GM23248 (cell line): ENCODE measurements around the gene EID2B. TPM values are rescaled to one million over a fixed set of nuclear protein-coding genes. Genes with fewer than 3 reads are reported as not detected.

ENCODE experiments used
- DNase-seq: peaks from one replicate; pipeline ENCODE4 v3.0.0-alpha.2; 2015
- H2AFZ ChIP-seq: fragments of 200-600 bp; sonication (generic); 2 replicates; pipeline ENCODE4 v1.6.1; 2016; ENCODE audit warnings: antibody characterized with exemption
- H3F3A ChIP-seq: fragments of 200-600 bp; sonication (generic); 2 replicates; pipeline ENCODE4 v1.6.1; 2016; ENCODE audit warnings: mild to moderate bottlenecking, antibody characterized with exemption, mixed run types; ENCODE audit not compliant: insufficient read depth
- H3K27ac ChIP-seq: fragments of 200-600 bp; sonication (generic); 2 replicates; pipeline ENCODE4 v1.5.1; 2016; ENCODE audit warnings: mild to moderate bottlenecking
- H3K27me3 ChIP-seq: fragments of 200-600 bp; sonication (generic); replicated peaks from 2 replicates; pipeline ENCODE4 v1.6.1; 2016; ENCODE audit warnings: mild to moderate bottlenecking; ENCODE audit not compliant: insufficient read depth
- H3K36me3 ChIP-seq: fragments of 200-600 bp; sonication (generic); 2 replicates; pipeline ENCODE4 v1.6.1; 2016; ENCODE audit warnings: low read depth, mild to moderate bottlenecking
- H3K4me1 ChIP-seq: fragments of 200-600 bp; sonication (generic); 2 replicates; pipeline ENCODE4 v1.6.1; 2016; ENCODE audit warnings: mild to moderate bottlenecking; ENCODE audit not compliant: insufficient read depth
- H3K4me2 ChIP-seq: fragments of 200-600 bp; sonication (generic); one replicate; pipeline ENCODE4 v1.6.1; 2016; ENCODE audit warnings: mild to moderate bottlenecking; ENCODE audit not compliant: unreplicated experiment
- H3K4me3 ChIP-seq: fragments of 200-600 bp; sonication (generic); 2 replicates; pipeline ENCODE4 v1.5.1; 2016; ENCODE audit warnings: mild to moderate bottlenecking
- H3K79me2 ChIP-seq: fragments of 200-600 bp; sonication (generic); 2 replicates; pipeline ENCODE4 v1.6.1; 2016; ENCODE audit warnings: mild to moderate bottlenecking; ENCODE audit not compliant: insufficient read depth
- H3K9ac ChIP-seq: fragments of 200-600 bp; sonication (generic); 2 replicates; pipeline ENCODE4 v1.6.1; 2016; ENCODE audit warnings: mild to moderate bottlenecking
- H3K9me2 ChIP-seq: fragments of 200-600 bp; sonication (generic); 2 replicates; pipeline ENCODE4 v1.6.1; 2016; ENCODE audit warnings: mixed run types, mild to moderate bottlenecking, moderate library complexity; ENCODE audit not compliant: insufficient read depth
- H3K9me3 ChIP-seq: fragments of 200-600 bp; sonication (generic); one replicate; pipeline ENCODE4 v1.6.1; 2017; ENCODE audit warnings: low read depth
- H4K20me1 ChIP-seq: fragments of 200-600 bp; sonication (generic); 2 replicates; pipeline ENCODE4 v1.6.0; 2016; ENCODE audit not compliant: insufficient read depth
- EZH2 ChIP-seq: fragments of 200-600 bp; sonication (generic); IDR thresholded peaks from 2 replicates; pipeline ENCODE4 v1.6.1; 2018; ENCODE audit warnings: antibody characterized with exemption, mild to moderate bottlenecking; ENCODE audit not compliant: insufficient read depth, poor library complexity, severe bottlenecking
- EZH2phosphoT487 ChIP-seq: fragments of 200-600 bp; sonication (generic); IDR thresholded peaks from 2 replicates; pipeline ENCODE4 v1.6.1; 2018; ENCODE audit warnings: antibody characterized with exemption, moderate library complexity, mild to moderate bottlenecking, low read depth; ENCODE audit not compliant: insufficient read depth
- WGBS, 2 experiments: methylation state at CpG; one replicate each; pipeline ENCODE4 v1.1.6; 2015 to 2017; ENCODE audit warnings: low lambda C conversion rate in 2 of 2, low coverage in 1 of 2; ENCODE audit errors: missing lambda C conversion rate in 2 of 2; 5-methylcytosine and 5-hydroxymethylcytosine counted together
- in situ Hi-C: fragments of 300-500 bp; cut with MboI; formaldehyde crosslinking; loops from 2 replicates; pipeline ENCODE4 v1.15.0; 2020
- polyA plus RNA-seq: library from polyadenylated mRNA; unstranded; fragments of >200 nt; fragmentation: Nextera tagmentation; extraction: Ambion mirVana; gene quantifications from 2 replicates; pipeline ENCODE4 v1.2.1, GENCODE V29; 2016
- total RNA-seq: library from RNA; depleted of rRNA; stranded (reverse); fragments of >200 nt; shearing (Covaris generic); gene quantifications from 2 replicates; pipeline ENCODE4 v1.2.3, GENCODE V29; 2014

The EID2B gene
- total and polyA plus RNA-seq, 2 experiments from 2014 or later, result 3.2 to 3.4 TPM

DNA sequence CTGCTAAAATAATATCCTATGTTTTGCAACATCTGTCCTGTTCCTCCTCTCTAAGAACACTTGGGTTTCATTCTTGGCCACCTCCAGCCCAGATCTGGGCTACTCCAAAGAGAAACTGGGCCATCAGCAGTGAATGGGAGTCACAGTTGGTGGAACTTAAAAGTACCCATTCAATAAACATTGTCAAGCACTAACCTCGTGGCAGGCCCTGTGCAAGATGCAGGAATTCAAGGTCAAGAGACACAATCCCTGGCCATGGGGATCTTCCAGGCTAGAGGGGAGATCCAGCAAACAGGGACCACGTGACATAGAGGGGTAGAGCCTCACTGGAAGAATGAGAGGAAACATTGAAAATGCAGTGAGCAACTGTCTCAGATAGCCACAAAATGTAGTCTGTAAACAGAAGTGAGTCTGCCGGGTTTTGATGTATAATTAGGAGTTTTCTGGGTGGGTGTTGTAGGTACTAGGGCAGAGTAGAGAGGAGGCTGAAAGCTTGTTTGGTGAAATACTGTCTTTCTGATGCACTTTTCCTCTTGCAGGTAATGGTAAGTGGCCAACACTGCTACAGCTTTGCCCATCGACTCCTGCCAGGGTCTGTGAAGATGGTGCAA is 22.2 kb upstream of the EID2B start:
- no peaks in the 10 kb centered on the region for H3K4me1 ChIP-seq
- in situ Hi-C loops, result no loop called here
- no peaks in the 10 kb centered on the region for H4K20me1 ChIP-seq
- no peak overlapping the region for H2AFZ ChIP-seq
- no peak for DNase-seq
- H3K4me3 ChIP-seq, result no peak overlapping the region
- WGBS, 2 experiments, result 11 to 16% methylated on average over 4 of the region's 4 CpGs
- no peaks in the 10 kb centered on the region for H3K9me2 ChIP-seq
- H3K9me3 ChIP-seq, result no peaks in the 10 kb centered on the region
- H3K79me2 ChIP-seq, result no peaks in the 10 kb centered on the region
- TF ChIP-seq EZH2phosphoT487, result no peak
- no peak for TF ChIP-seq EZH2
- no peak overlapping the region for H3K9ac ChIP-seq
- H3K27ac ChIP-seq, result no peak overlapping the region
- no peaks in the 10 kb centered on the region for H3K36me3 ChIP-seq
- peaks cover 21% of the 10 kb centered on the region for H3K27me3 ChIP-seq
- no peak overlapping the region for H3K4me2 ChIP-seq
- no peaks in the 10 kb centered on the region for H3F3A ChIP-seq

DNA sequence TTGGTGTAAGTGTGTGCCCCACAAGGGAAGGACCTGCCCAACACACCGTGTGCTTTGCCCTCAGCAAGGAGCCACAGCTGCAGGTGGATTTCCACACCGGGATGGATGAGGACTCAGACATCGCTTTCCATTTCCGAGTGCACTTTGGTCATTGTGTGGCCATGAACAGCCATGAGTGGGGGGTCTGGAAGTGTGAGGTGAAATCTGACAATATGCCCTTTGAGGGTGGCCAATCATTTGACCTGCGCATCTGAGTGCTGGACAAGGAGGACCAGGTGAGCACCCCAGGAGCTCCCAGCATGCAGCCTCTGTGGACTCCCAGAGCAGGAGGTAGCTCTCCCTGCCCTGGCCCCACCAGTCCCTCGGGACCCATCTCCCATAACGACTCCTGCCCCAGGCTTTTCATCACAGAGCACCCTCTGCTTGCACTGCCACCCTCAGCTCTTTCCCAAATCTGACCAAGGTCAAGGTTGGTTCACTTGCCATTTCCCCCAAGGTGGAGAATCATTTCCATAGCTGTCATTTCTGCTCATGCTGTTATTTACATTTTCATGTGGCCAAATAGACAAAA is 20.5 kb upstream of the EID2B start:
- H3K4me3 ChIP-seq, result no peak overlapping the region
- H3K27ac ChIP-seq, result no peak overlapping the region
- H3K9me2 ChIP-seq, result no peaks in the 10 kb centered on the region
- in situ Hi-C loops, result no loop called here
- no peak overlapping the region for H3K9ac ChIP-seq
- no peaks in the 10 kb centered on the region for H3K4me1 ChIP-seq
- peaks cover 21% of the 10 kb centered on the region for H3K27me3 ChIP-seq
- H2AFZ ChIP-seq, result no peak overlapping the region
- H3K4me2 ChIP-seq, result no peak overlapping the region
- WGBS, 2 experiments, result 28 to 34% methylated on average over 7 of the region's 7 CpGs
- DNase-seq, result no peak
- no peaks in the 10 kb centered on the region for H4K20me1 ChIP-seq
- no peaks in the 10 kb centered on the region for H3K9me3 ChIP-seq
- no peaks in the 10 kb centered on the region for H3K36me3 ChIP-seq
- no peak for TF ChIP-seq EZH2phosphoT487
- TF ChIP-seq EZH2, result no peak
- no peaks in the 10 kb centered on the region for H3F3A ChIP-seq
- no peaks in the 10 kb centered on the region for H3K79me2 ChIP-seq

DNA sequence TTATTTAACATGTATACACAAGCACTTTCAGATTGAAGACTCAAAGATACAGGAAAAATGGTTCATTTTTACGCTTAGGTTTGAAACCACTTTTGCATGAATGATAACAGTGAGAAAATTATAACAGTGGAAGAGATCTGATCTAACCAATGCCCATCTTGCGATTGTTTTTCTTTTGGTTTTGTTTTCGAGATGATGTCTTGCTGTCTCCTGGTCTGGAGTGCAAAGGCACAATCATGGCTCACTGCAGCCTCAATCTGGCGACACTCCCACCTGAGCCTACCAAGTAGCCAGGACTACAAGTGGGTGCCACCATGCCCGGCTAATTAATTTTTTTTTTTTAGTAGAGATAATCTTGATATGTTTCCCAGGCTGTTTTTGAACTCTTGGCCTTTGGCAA is 17.5 kb upstream of the EID2B start:
- in situ Hi-C loops, result no loop called here
- TF ChIP-seq EZH2phosphoT487 (no peak), EZH2 (no peak)
- Histone ChIP-seq H3K4me2 (no peak overlapping the region), H3K27ac (no peak overlapping the region), H3K9me2 (no peaks in the 10 kb centered on the region), H3K9ac (no peak overlapping the region), H4K20me1 (no peaks in the 10 kb centered on the region), H3K9me3 (no peaks in the 10 kb centered on the region), H2AFZ (no peak overlapping the region), H3F3A (no peaks in the 10 kb centered on the region), H3K36me3 (no peaks in the 10 kb centered on the region), H3K79me2 (no peaks in the 10 kb centered on the region), H3K4me3 (no peak overlapping the region), H3K4me1 (no peaks in the 10 kb centered on the region), H3K27me3 (peaks cover 27% of the 10 kb centered on the region)
- WGBS, 2 experiments, result 57 to 60% methylated on average over 5 of the region's 5 CpGs
- no peak for DNase-seq

DNA sequence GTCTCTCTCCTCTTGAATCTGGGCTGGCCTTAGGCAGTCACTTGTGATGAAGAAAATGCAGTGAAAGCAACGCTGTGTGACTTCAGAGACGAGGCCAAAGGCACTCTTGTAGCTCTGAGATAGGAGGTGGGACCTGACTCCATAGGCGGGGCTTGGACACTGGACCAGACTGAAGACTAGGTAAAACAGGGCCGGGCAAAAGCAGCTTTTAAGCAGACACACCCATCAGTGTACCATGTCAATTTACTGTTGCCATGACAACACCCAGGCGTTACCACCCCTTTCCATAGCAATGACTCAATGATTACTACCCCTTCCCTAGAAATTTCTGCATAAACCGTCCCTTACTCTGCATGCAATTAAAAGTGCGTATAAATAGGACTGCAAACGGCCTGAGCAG is 13.9 kb upstream of the EID2B start:
- WGBS, 2 experiments, result 22 to 31% methylated on average over 8 of the region's 8 CpGs
- Histone ChIP-seq H3F3A (no peaks in the 10 kb centered on the region), H3K9me3 (no peaks in the 10 kb centered on the region), H3K4me1 (no peaks in the 10 kb centered on the region), H2AFZ (no peak overlapping the region), H3K79me2 (no peaks in the 10 kb centered on the region), H3K36me3 (no peaks in the 10 kb centered on the region), H3K9me2 (no peaks in the 10 kb centered on the region), H3K27ac (no peak overlapping the region), H3K9ac (no peak overlapping the region), H3K4me3 (no peak overlapping the region), H3K27me3 (peaks cover 7% of the 10 kb centered on the region; the same call in 1 of the 2 replicates), H3K4me2 (no peak overlapping the region), H4K20me1 (no peaks in the 10 kb centered on the region)
- in situ Hi-C loops, result no loop called here
- TF ChIP-seq EZH2, result no peak
- TF ChIP-seq EZH2phosphoT487, result no peak
- DNase-seq, result peak; percentile 10
